ENCODE data around the gene SRD5A3.

The SRD5A3 gene

DNA sequence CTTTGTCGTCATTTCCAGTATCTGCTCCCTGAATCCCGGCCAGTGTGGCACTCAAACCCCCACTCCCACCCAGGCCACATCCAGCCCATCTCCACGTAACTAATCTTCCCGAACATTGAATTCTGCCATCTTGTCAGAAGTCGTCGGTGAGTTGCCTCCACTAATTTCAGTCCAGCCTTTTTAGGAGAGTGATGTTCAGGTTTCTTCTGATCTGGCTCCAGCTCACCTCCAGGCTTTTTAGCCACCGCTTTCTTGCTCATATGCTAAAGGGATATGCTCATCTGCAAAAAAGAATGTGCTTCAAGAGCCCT lies 51.0 kb downstream of the SRD5A3 start:
- H3K4me3 ChIP-seq (ENCODE audit: low read length), result peak overlapping the region; percentile 84
- TF ChIP-seq CTCF (conservative IDR thresholded peaks at IDR 0.05; ENCODE audit: low read length), result no peak
- DNase-seq (ENCODE audit: low read depth), result no peak

DNA sequence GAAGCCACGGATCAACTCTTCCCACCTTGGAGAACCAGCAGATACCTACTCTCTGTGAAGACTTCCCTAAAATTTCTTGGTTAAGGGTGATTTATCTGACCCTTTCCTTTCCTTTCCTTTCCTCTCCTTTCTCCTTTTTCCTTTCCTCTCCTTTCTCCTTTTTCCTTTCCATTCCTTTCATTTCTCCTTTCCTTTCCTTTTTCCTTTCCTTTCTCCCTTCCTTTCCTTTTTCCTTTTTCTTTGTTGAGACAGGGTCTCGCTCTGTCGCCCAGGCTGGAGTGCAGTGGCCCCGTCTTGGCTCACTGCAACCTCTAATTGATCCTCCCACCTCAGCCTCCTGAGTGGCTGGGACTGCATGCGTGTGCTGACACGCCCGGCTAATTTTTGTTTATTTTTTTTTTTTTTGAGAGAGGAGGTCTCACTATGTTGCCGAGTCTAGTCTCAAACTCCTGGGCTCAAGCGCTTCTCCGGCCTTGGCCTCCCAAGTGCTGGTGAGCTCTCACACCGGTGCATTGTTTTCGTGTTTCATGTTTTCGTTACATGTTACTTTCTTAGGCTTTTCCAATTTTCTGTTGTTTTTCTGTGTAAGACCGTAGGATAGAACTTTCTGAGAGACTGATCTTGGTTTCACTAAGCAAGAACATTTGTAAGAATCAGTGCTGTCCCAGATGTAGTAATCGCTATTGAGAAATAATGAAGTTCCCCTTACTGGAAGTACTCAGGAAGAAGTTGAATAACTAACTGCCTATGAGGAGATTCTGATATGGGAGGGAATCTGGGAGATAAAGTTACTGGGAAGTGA lies 51.7 kb downstream of the SRD5A3 start:
- no peak for TF ChIP-seq CTCF (conservative IDR thresholded peaks at IDR 0.05; ENCODE audit: low read length)
- DNase-seq (ENCODE audit: low read depth), result peak; percentile 81
- H3K4me3 ChIP-seq (ENCODE audit: low read length), result peak overlapping the region; percentile 84

GRCh38 chr4:55398461-55398860 lies 52.4 kb downstream of the SRD5A3 start:
- H3K4me3 ChIP-seq (ENCODE audit: low read length), result peak overlapping the region; percentile 84
- peak; percentile 26 for DNase-seq (ENCODE audit: low read depth)
- TF ChIP-seq CTCF (conservative IDR thresholded peaks at IDR 0.05; ENCODE audit: low read length), result no peak

DNA sequence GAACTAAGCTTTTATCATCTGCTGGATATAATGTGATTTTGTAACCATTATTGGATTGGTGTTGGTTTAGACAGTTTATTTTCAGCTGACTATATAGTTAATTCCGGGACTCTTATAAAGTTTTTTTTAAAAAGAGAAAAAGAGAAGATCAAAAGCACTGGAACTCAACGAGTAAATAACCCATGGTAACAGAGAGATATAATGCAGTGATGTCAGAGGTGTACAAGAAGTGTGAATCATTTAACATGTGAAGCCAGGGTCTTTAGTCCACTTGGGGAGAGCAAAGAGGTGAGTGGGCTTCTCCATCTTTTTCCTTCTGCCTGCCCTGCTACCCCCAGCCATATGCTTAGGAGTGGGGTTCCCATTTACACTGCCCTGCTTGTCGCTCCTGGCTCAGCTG lies 52.9 kb downstream of the SRD5A3 start:
- peak overlapping the region; percentile 84 for H3K4me3 ChIP-seq (ENCODE audit: low read length)
- TF ChIP-seq CTCF (conservative IDR thresholded peaks at IDR 0.05; ENCODE audit: low read length), result no peak
- DNase-seq (ENCODE audit: low read depth), result no peak

- no peak for DNase-seq (ENCODE audit: low read depth)
- no peak overlapping the region for H3K4me3 ChIP-seq (ENCODE audit: low read length)
- TF ChIP-seq CTCF (conservative IDR thresholded peaks at IDR 0.05; ENCODE audit: low read length), result no peak
Observed at GRCh38 chr4:55399581-55399980, 53.5 kb downstream of the SRD5A3 start.

DNA sequence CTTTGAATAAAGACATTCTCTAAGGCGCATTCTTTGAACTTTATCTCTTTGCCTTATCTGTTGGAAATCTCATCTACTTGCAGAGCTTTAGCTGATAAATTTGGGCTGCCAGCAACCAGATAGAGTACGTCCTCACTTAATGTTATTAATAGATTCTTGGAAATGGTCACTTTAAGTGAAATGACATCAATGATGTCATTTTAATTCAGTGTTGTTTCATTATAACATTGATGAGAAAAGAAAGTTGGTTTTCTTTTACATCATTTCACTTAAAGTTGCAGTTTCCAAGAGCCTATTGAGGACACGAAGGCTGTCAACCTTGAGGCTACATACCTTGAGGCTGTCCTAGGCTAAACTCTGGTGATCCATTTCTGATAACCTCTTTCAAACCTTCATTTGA lies 59.0 kb downstream of the SRD5A3 start:
- DNase-seq (ENCODE audit: low read depth), result no peak
- TF ChIP-seq CTCF (conservative IDR thresholded peaks at IDR 0.05; ENCODE audit: low read length), result no peak
- no peak overlapping the region for H3K4me3 ChIP-seq (ENCODE audit: low read length)

GRCh38 chr4:55406545-55406944 lies 60.5 kb downstream of the SRD5A3 start:
- DNase-seq (ENCODE audit: low read depth), result no peak
- no peak for TF ChIP-seq CTCF (conservative IDR thresholded peaks at IDR 0.05; ENCODE audit: low read length)
- no peak overlapping the region for H3K4me3 ChIP-seq (ENCODE audit: low read length)

All from AG10803 (cell line).